Glutamatergic neuron (in vitro differentiated cells): ENCODE measurements around the gene PRDM16. TPM values are rescaled to one million over a fixed set of nuclear protein-coding genes. Genes with fewer than 3 reads are reported as not detected.

ENCODE experiments used
- DNase-seq: peaks from one replicate; pipeline ENCODE4 v3.0.0; 2022
- H3K27ac Mint-ChIP-seq: one replicate; pipeline ENCODE4 v1.8.0; 2020; ENCODE audit warnings: mild to moderate bottlenecking, mixed read lengths, inconsistent platforms; ENCODE audit not compliant: unreplicated experiment
- H3K27me3 Mint-ChIP-seq: one replicate; pipeline ENCODE4 v1.8.0; 2020; ENCODE audit warnings: mild to moderate bottlenecking, moderate library complexity, mixed read lengths, inconsistent platforms; ENCODE audit not compliant: unreplicated experiment
- H3K36me3 Mint-ChIP-seq: one replicate; pipeline ENCODE4 v1.8.0; 2020; ENCODE audit warnings: mild to moderate bottlenecking, mixed read lengths, inconsistent platforms; ENCODE audit not compliant: unreplicated experiment
- H3K4me1 Mint-ChIP-seq: one replicate; pipeline ENCODE4 v1.8.0; 2020; ENCODE audit warnings: mild to moderate bottlenecking, low read depth, mixed read lengths, inconsistent platforms; ENCODE audit not compliant: unreplicated experiment
- H3K4me3 Mint-ChIP-seq: one replicate; pipeline ENCODE4 v1.8.0; 2020; ENCODE audit warnings: mild to moderate bottlenecking, mixed read lengths, inconsistent platforms; ENCODE audit not compliant: unreplicated experiment
- H3K9me3 Mint-ChIP-seq: one replicate; pipeline ENCODE4 v1.8.0; 2020; ENCODE audit warnings: mild to moderate bottlenecking, moderate library complexity, mixed read lengths, inconsistent platforms; ENCODE audit not compliant: unreplicated experiment
- total RNA-seq: library from RNA; stranded (reverse); fragmentation: NEBNext Ultra II Directional; extraction: Animal tissue kit (Norgen Biotek cat#: 25700); gene quantifications from one replicate; pipeline ENCODE4 v1.2.1, GENCODE V29; 2021; ENCODE audit not compliant: unreplicated experiment
- TF ChIP-seq, protein P1 (sequence below): fragments of 200-600 bp; sonication (generic); IDR thresholded peaks from one replicate; pipeline ENCODE4 v1.5.0; 2021; ENCODE audit not compliant: partially characterized antibody, unreplicated experiment

PRDM16 gene
- total RNA-seq, 1 donor from 2014 or later: 0.07 TPM

DNA sequence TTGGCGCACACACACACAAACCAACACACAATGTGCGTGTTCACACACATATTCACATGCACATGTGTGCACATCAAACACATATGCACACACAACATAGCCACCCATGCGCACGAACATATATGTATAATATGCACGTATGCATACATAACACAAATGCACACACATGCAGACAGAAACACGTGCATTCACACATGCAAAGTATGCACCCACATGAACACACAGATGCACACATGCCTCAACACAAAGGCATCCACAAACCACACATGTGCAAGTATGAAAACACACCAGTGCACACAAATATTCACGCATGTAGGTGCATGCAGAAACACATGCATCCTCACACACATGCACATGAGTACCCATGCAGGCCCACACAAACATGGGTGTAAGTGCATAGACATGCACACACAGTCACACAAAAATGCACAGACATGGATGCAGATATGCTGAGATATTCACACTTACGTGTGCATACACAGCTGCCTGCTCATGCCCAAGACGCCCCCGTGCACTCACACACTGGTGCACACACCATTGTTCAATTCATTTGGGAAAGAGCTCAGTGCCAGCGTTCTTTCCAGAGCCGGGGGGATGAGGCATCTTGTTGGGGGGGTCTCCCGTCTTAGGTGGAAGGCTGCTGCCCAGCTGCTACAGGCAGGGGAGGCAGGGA is 332.7 kb downstream of the PRDM16 start:
- TF ChIP-seq, protein P1, sequence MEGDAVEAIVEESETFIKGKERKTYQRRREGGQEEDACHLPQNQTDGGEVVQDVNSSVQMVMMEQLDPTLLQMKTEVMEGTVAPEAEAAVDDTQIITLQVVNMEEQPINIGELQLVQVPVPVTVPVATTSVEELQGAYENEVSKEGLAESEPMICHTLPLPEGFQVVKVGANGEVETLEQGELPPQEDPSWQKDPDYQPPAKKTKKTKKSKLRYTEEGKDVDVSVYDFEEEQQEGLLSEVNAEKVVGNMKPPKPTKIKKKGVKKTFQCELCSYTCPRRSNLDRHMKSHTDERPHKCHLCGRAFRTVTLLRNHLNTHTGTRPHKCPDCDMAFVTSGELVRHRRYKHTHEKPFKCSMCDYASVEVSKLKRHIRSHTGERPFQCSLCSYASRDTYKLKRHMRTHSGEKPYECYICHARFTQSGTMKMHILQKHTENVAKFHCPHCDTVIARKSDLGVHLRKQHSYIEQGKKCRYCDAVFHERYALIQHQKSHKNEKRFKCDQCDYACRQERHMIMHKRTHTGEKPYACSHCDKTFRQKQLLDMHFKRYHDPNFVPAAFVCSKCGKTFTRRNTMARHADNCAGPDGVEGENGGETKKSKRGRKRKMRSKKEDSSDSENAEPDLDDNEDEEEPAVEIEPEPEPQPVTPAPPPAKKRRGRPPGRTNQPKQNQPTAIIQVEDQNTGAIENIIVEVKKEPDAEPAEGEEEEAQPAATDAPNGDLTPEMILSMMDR: no peak
- Mint-ChIP-seq H3K36me3 (no peaks in the 10 kb centered on the region), H3K4me1 (peaks cover 4% of the 10 kb centered on the region), H3K27me3 (peaks cover 6% of the 10 kb centered on the region), H3K4me3 (no peak overlapping the region), H3K27ac (no peak overlapping the region), H3K9me3 (peaks cover 5% of the 10 kb centered on the region)
- DNase-seq: no peak

DNA sequence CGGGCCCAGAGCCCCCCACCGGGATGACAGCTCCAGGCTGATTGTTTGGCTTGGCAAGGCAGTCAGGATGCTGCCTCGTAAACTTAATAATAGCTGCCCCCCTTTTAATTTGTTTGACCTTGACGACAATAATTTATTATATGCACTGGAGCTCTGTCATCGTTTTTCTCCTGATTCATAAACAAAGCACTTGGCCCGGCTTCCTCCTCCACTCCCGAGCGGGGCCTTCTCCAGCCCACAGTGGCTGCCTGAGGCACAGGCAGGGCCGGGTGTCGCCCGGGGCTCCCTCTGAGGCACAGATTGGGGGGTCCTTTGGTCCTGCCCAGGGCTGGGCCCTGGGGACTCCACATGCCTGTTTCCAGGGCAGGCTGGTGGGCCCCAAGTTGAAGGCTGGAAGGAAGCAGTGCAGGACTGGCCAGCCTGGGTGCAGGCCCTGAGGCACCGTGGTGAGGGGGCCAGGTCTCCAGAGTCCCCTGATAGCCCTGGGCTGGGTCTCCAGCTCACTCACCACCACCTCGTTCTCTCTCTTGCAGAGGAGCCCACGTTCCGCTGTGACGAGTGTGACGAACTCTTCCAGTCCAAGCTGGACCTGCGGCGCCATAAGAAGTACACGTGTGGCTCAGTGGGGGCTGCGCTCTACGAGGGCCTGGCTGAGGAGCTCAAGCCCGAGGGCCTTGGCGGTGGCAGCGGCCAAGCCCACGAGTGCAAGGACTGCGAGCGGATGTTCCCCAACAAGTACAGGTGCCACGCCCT is 333.4 kb downstream of the PRDM16 start:
- Mint-ChIP-seq H3K4me3 (no peak overlapping the region), H3K27ac (no peak overlapping the region), H3K36me3 (no peaks in the 10 kb centered on the region), H3K27me3 (peaks cover 6% of the 10 kb centered on the region), H3K4me1 (peaks cover 4% of the 10 kb centered on the region), H3K9me3 (peaks cover 5% of the 10 kb centered on the region)
- TF ChIP-seq, protein P1: no peak
- no peak for DNase-seq

DNA sequence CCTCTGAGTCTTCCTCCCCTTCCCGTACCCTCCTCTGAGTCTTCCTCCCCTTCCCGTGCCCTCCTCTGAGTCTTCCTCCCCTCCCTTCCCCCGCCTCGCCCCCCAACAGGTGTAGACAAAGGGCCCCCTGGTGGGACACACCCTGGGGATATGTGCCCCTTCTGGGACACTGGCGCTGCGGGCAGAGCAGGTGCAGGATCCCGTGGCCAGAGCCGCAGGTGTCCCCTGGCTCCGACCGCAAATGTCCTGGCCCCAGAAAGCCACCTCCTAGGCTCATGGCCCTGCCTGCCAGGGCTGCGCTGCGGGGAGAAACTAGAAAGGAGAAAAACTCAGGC is 334.0 kb downstream of the PRDM16 start:
- no peak overlapping the region for H3K27ac Mint-ChIP-seq
- peaks cover 4% of the 10 kb centered on the region for H3K4me1 Mint-ChIP-seq
- no peak overlapping the region for H3K4me3 Mint-ChIP-seq
- peaks cover 5% of the 10 kb centered on the region for H3K9me3 Mint-ChIP-seq
- DNase-seq: no peak
- peaks cover 6% of the 10 kb centered on the region for H3K27me3 Mint-ChIP-seq
- no peaks in the 10 kb centered on the region for H3K36me3 Mint-ChIP-seq
- TF ChIP-seq, protein P1: no peak

DNA sequence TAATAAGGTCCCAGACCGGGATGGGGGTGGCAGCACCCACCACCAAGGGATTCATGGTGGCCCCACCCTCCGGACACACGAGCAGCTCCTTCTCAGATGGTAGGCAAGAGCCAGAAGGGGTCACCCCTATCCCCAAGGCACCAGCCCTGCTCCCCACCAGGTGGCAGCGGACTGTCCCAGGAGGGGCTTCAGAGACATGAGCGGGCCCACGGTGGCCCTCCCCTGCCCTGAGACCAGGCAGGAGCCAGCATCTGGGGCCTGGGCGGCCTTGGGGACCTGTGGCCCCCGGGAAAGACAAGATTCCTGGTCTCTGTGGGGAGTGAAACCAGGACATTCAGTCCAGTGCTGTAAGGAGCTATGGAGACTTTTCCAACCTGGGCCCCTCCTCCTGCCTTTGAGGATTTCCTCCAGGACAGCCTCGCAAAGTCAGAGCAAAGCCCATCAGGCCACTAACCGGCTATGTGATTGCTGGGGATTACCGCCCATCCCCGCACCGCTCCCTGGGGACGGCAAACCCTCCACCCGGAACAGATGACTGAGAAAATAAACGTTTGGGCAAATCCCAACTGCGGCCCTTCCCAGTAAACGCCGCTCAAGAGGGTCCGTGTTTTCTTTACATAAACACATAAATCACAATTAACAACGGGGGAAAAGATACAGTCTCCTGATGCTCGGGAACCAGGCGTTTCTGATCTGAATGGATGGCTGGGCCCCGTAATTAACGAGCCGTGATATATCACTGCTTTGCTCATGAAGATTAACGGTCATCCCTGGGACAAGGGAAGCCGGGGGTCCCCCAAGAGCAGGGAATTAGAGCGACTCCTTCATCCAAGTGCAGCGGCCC is 334.6 kb downstream of the PRDM16 start:
- Mint-ChIP-seq H3K27ac (no peak overlapping the region), H3K36me3 (no peaks in the 10 kb centered on the region), H3K9me3 (peaks cover 5% of the 10 kb centered on the region), H3K4me1 (peaks cover 4% of the 10 kb centered on the region), H3K27me3 (peaks cover 6% of the 10 kb centered on the region), H3K4me3 (no peak overlapping the region)
- TF ChIP-seq, protein P1: peak; percentile 40
- DNase-seq: peak; percentile 54
